GM21515 (cell line): ENCODE data around the gene PDK2.

Experiments
- ATAC-seq: cut with Tn5 transposase; IDR thresholded peaks from one replicate; pipeline ENCODE4 v1.9.1; 2021; ENCODE audit not compliant: unreplicated experiment

The PDK2 gene

DNA sequence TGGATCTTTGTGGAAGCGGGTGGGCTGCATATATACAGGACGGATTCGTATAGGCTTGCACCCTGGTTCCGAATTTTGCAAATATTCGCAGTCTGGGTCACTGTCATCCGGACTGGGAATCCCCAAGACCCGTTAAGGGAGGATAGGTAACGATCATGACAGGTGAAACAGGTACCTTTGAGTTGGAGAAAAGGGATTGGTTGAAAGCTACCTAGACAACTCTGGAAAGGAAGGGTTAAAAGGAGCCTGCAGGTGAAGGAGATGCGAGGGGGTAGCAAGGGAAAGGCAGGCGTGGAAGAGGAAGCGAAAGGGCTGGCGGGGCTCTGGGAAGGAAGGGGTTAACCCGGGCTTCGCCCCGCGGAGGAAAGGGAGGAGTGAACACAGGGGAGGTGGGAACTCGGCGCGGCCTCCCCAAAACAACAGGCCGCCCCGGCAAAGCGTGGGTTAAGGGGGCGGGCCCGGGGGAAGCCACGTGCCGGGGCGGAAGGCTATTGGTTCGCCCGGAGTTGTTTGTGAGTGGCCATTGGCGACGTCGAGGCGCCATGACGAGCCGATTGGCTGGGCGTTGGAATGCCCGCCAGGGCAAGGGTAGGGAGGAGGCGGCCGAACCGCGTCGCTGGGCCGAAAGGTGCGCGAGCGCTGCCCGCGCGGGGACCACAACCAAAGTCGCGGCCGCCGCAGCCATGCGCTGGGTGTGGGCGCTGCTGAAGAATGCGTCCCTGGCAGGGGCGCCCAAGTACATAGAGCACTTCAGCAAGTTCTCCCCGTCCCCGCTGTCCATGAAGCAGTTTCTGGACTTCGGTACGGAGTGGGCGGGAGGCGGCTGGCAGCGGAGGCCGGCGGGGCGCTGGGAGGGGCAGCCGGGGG, at the start of gene PDK2:
PDK2 (plus strand) TSS at position 599 of the 867 bp plus-strand sequence; CDS start at position 684, 85 bp downstream.
- peak; percentile 82 for ATAC-seq

GRCh38 chr17:50046179-50046578, 49.0 kb upstream of the PDK2 start:
- ATAC-seq = no peak

DNA sequence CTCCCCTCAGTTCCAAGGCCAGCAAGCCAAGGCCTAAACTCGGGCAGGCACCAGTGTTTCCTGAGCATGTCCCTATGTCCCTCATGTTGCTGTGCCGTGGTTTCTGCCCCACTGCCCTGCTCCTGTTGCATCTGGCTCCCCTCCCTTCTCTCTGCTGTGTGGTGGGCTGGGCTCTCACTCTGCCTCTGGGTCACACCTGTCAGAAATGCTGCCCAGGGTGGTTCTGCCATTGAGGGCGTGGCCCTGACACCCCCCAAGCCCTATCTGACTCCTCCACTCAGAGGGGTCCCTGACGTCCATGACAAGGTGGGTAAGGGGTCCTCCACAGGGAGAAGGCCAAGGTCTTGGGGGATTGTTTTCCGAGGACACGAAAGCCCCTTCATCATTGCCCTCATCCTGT, 48.5 kb upstream of the PDK2 start:
- ATAC-seq = no peak

DNA sequence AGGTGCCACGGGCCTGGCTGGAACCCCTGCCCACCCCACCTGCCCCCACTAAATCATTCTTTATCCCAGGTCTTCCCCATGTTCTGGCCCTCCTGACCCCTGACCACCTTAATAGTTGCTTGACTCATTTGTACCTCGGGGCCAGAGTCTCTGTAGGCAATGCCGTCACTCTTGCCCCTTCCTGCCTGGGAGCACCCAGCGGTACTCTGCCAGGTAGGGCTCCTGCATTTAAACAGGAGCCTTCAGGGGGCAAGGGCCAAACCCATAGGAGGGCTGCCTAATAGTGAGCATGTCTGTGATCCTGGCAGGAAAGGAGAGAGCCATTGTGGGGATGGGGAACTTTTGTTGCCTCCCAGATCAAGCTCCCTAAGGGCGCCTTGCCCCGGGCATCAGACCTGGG, 48.1 kb upstream of the PDK2 start:
- ATAC-seq = no peak

DNA sequence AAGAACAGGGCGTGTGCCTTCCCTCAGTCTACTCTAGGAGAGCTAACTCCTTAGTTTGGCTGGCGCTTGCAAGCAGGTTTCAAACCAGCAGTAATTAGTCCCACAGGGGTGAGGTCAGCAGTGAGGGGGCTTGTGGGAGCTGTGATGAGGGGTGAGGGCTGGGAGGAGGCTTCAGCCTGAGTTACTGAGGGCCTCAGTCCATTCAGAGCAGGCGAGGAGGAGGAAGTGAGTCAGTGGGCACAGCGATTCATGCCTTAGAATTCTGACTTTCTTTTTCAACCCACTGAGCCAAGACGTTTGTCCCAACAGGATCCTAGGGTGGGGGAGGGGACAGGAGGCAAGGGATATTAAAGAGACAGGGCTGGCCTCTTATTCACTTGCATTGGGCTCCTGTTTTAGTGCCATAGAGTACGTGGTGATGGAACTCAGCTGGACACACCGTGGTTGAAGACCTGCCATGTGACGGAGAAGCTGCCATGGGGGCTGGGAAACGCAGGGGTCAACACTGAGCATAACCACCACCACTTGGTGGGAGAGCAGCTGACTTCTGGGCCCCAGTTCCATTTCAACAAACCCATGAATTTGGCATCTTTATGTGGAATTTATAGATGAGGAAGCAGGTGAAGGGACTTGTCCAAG, 47.5 kb upstream of the PDK2 start:
- no peak for ATAC-seq

DNA sequence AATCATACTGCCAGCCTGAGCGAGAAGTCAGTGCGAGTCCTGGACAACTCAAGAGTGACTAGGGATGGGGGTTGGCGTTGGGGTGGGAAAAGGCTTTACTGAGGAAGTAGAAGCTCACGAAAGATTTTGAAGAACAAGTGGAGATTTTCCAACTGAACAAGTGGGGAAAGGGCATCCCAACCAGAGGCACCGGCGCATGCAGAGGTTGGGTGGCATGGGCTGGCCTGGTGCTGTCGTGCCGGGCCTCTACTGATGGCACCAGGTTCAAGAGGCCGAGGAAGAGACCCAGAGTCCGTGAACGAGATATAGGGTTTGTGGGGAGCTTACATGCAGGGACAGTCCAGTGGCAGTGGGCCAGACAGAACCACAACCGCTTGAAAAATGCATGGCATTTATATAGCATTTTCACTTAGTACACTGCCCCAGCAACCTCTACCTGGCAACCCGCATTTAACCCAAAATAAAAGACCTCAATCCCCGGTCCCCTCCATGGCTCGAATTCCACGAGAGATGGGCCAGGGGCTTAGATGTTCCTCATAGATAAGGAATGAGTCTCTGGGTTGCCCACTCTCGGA, 46.9 kb upstream of the PDK2 start:
- no peak for ATAC-seq

DNA sequence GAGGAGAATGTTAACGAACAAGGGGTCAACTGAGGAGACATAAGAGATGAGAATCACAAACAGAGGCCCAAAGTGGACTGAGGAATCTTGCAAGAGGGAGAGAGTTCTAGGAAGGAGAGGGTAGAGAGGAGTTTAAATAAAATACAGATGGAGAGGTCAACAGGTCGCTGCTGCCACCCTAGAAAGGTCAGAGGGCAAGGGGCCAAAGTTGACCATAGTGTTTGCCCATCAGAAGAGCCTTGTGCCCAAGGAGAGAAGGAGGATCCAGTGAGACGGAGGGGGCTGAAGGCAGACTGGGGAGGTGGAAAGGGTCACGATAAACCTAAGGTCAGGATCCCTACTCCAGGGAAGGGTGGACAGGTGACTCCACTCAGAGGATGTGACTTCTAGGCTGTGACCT, 46.2 kb upstream of the PDK2 start:
- no peak for ATAC-seq

- ATAC-seq = no peak
Measured at GRCh38 chr17:50049636-50050035, 45.5 kb upstream of the PDK2 start.

DNA sequence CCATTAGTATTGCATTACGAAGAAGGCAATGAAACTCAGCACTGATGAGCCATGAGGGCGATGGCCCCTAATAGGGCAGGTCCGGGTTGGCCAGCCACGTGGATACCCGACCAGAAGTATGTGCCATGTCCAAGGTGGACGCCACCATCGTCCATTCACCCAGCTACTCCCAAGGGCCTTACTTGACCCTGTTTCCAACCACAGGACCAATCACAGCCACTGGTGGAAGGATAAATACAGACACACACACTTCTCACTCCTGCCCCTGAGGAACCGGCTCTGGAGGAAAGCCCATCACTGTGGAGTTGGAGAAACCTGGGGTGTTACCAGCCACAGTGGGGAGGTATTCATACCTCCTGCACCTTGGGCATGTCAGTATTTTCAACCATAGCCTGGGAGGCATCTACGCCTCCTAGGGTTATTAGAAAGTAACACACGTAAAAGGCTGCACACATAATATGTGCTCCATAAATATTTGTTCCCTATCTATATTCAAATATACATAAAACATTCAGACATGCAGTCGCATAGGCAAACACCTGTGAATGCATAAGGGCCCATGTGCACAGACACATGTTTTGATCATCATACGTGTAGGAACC, 44.6 kb upstream of the PDK2 start:
- no peak for ATAC-seq

DNA sequence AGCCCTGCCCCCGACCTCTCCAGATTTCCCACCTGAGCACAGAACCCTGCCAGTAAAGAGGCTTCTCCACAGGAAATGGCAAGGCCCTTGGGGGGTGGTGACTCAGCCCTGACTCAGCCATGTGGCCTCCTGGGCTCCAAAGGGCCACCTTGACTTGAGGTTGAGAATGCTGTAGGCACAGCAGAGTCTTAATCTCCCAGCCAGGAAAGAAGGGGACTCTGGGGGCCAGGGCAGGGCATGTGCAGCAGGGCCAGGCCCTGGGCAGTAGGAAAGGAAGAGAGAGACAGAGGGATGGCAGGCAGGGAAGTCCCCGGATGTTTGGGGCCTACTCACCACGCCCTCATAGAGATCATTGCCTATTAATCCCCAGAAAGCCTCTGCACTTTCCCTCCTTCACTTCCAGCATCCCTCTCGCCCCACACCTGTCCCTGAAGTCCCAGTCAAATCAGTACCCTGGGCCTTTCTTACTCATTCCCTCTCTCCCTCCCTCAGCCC, 44.0 kb upstream of the PDK2 start:
- ATAC-seq = no peak

DNA sequence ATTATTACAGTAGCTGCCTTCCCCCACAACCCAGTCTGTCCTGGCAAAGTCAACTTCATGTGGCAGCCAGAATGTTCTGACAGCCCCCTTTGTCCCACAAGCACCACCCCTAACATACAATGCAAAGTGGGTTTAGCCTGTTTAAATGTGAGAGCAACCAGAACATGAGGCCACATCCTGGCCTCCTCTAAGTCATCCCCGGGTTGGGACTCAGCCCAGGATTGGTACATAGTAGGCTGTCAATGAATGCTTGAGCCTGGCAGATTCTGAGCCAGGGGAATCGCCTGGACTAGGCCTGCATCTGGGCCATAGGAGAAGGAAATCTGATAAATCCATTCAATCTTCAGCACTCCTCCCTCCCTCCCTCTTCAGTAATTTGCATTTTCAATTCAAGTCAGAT, 43.5 kb upstream of the PDK2 start:
- ATAC-seq = no peak

DNA sequence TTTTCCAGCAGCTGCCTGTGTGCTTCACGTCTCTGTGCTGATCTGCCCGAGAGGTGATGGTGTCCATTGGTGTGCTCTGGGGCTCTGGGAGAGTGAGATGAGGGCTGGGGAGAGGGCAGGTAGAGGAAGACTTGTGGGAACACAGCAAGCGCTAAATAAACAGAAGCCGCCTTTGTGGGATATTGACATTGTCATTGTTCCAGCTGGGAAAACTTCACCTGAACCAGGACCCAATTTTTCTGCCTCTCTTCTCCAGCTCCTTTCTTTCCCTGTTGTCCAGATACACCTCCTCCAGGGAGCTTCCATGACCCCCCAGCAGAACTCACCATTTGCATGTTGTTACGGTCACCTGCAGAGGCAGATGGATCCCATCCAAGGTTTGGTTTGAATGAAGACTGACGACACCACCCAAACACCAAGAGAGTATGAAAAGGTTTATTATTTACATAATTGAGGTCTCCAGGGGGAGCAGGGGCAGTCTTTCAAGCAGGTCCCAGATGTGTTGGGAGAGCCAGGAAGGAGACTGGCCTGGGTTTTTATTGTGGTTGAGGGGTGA, 42.8 kb upstream of the PDK2 start:
- no peak for ATAC-seq

GRCh38 chr17:50052822-50053653, 42.1 kb upstream of the PDK2 start:
- no peak for ATAC-seq

GRCh38 chr17:50053654-50053960, 41.5 kb upstream of the PDK2 start:
- ATAC-seq = no peak

DNA sequence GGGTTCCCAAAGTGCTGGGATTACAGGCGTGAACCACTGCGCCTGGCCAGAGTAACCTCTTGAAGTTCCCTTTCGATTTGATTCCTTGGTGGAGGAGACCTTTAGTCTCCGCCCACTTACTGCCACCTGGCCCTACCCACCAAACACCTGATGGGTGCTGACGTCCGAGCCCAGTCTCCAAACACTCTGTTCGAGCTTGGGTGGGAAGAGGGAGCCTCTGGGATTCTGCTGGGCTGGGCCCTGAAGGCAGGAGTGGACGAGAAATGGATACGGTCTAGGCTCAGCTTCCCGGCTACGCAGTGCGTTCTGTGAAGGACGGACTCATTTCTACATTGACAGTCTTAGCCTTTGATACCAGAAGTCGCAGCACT, 40.1 kb upstream of the PDK2 start:
- ATAC-seq = no peak

- ATAC-seq = peak; percentile 42
Measured at GRCh38 chr17:50055426-50056216, 39.5 kb upstream of the PDK2 start, which contains the start of gene ITGA3. Gene ITGA3, plus strand, starts transcription at chr17:50056110. Its CDS starts 330 bp downstream, at chr17:50056440.

GRCh38 chr17:50056217-50056960, 38.8 kb upstream of the PDK2 start:
- peak; percentile 52 for ATAC-seq

- ATAC-seq = no peak
Measured at GRCh38 chr17:50056961-50057330, 38.2 kb upstream of the PDK2 start.

DNA sequence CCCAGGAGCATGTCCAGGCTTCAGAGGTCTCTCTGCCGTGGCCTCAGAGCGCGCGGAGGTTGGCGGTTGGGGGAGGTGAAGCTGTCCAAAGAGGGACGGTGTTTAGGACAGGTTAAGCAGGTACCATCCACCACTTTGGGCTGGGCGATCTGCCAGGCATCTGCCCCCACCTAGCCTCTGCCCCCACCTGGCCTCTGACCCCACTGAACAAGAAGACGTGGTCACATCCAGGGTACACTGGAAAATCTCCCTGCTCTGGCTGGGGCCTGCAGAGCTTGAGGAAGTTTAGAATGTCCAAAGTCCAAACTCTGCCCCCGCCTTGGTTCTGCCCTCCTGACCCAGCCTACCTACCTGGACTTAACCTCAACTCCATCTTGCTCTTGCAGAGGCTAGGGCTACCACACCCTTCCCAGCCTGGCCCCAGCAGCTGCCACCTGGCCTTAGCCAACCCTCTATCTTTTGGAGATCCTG, 37.6 kb upstream of the PDK2 start:
- no peak for ATAC-seq
